ENCODE measurements around the gene ERGIC3.

DNA sequence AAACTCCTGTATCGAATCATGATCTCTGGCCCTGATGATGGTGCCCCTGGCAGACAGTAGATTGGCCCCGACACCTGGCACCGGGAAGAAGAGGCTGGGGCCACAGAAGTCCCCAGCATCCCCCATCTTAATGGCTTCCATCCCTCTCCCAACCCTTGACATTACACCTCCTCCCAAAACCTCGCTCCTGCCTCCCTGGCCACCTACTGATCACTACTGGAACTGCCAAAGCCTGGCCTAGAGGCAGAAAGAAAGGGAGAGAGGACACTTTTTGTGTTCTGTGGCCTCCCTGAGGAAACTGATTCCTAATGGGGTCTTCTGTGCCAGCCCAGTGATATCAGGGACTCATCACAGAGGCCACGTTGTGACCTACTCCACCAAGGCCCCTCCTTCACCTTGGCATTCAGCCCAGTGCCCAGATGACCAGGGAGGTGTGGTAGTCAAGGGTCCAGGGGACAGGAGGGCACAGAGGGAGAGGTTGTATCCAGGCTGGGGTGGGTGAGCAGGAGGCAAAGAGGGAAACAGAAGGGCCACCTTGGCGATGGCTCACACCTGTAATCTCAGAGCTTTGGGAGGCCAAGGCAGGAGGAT lies 18.5 kb upstream of the ERGIC3 start:
- TF ChIP-seq CTCF (IDR thresholded peaks at IDR 0.05 in 8 of 11, conservative IDR thresholded peaks at IDR 0.05 in 3 of 11) (peak in 9 of 11 experiments; percentile 10 to 67 (median 50)), POLR2A (IDR thresholded peaks at IDR 0.05) (no peak), POLR2AphosphoS5 (IDR thresholded peaks at IDR 0.05) (no peak)
